ENCODE data around the gene ARSA.

DNA sequence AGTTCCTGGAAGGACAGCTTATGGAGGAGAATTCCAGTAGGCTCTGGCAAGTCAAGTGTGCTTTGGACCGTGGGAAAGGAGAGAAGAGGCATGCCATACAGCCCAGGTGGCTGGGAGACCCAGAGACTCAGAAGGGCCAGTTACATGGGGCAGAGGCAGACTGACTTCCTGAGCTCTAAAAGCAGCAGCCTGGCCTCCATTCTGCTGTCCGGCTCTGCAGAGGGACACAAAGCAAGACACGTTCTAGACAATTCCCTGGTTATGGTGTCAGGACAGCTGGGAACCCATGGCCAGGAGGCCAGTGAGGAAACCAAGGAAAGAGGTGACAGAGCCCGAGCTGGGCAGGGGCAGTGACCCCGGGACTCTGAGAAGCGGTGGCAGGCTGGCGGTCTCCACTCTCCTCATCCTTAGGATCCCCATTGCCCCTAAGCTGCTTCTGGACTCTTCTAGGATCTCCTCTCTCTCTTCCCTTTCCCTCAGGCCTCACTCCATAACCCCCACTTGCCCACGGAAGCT is 52.5 kb downstream of the ARSA start:
- TF ChIP-seq, protein P1, sequence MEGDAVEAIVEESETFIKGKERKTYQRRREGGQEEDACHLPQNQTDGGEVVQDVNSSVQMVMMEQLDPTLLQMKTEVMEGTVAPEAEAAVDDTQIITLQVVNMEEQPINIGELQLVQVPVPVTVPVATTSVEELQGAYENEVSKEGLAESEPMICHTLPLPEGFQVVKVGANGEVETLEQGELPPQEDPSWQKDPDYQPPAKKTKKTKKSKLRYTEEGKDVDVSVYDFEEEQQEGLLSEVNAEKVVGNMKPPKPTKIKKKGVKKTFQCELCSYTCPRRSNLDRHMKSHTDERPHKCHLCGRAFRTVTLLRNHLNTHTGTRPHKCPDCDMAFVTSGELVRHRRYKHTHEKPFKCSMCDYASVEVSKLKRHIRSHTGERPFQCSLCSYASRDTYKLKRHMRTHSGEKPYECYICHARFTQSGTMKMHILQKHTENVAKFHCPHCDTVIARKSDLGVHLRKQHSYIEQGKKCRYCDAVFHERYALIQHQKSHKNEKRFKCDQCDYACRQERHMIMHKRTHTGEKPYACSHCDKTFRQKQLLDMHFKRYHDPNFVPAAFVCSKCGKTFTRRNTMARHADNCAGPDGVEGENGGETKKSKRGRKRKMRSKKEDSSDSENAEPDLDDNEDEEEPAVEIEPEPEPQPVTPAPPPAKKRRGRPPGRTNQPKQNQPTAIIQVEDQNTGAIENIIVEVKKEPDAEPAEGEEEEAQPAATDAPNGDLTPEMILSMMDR (IDR thresholded peaks at IDR 0.05): no peak
- no peak for TF ChIP-seq POLR2AphosphoS5 (IDR thresholded peaks at IDR 0.05)
